SK-N-DZ (cell line): ENCODE results near the gene ZBTB44.

Experiments used
- DNase-seq: peaks from one replicate; pipeline ENCODE4 v3.0.0-alpha.2; 2015; ENCODE audit warnings: low spot score

ZBTB44 gene

DNA sequence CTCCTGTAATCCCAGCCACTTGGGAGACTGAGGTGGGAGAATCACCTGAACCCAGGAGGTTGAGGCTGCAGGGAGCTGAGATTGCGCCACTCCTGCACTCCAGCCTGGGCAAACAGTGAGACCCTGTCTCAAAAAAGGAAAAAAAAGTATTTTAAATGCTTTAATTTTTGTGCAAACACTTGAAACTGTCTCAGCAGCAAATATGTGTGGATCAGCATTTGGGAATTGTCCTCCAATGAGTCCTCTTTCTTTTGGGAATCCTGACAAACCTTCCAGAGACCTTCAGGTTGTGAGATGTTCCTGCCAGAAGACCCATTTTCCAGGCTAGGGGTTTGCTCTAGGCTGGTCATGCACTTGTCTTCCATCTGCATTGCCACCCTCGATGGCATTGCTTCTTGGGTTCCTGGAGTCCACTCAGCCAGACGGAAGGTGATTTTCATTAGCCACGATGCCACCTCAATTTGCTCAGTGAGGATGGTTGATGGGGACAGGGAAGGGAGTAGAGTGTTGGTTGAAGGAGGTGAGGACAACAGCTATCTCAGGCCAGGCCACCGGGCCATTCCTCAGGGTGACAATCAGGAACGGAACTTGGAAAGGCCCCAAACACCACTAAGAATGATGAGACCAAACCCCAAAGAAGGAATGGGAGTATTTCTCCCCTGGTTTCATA lies 99.7 kb downstream of the ZBTB44 start:
- no peak for DNase-seq

DNA sequence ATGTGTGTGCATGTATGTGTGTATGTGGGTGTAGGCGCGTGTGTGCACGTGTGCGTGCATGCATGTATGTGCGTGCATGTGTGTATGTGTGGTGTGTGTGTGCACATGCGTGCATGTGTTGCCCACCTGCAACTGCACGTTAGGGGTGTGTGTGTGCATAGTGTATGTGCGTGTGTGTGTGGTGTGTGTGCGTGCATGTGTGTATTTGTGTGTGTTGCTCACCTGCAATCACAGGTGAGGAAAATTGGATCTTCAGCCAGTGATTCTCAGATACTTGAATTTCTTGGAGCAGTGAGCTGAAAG lies 100.8 kb downstream of the ZBTB44 start:
- no peak for DNase-seq

DNA sequence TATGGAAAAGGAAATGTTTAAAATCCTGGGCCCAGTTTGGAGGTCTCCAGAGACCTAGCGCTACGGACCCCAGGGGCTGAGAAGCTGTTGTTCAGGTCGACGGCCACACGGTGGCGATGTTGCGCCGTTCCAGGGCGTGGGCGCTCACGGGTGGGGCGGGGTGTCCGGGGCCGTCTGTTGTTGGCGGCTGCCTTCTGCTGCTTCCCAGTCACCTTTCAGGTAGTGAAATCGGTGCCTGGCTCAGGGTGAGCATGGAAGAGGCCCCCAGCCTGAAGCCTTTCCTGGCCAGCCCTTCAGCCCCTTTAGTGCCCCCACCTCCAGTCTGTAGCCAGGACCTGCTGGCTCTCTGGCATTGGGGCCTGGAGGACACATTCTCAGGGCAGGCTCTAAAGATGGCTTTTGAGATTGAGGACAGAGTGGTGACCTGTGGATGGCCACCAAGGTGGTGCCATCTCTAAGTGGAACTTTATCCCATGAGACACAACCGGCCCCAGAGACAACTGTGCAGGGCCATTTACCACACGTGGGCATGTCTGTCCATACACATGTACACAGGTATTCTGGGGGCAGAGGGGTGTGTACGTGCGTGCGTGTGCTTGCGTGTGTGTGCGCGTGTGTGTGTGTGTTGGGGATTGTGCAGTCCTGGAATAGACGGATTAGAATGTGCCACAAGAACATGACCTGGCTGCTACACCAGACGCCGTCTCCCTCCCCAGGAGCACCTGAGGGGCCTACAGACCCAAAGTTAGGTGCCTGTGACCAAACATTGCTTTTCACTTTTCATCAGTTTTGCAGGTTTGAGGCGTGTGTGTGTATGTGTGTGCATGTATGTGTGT lies 101.4 kb downstream of the ZBTB44 start:
- peak; percentile 26 for DNase-seq

DNA sequence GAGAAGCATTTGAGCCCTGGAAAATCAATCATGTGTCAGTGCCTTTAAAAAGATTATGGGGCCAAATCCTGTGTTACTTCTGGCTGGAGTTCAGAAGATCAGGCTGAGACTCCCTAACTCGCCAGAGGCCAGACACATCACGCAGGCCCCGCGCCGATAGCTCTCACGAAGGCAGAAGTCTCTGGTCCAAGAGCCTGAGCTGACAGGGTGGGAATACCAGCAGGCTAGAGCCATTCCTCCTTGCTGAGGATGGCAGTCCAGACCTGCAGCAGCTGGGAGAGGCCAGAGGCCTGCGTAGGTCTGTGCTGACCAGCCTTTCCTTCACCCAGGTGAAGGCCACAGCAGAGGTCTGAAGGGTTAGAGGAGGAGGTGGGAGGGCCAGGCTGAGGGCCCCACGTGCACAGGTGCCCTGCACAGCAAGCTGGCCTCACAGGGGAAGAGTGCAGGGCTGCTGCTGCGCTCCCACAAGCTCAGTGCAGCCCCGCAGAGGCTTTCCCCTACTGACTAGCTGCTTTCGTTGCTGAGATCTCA lies 102.2 kb downstream of the ZBTB44 start:
- DNase-seq, result no peak

DNA sequence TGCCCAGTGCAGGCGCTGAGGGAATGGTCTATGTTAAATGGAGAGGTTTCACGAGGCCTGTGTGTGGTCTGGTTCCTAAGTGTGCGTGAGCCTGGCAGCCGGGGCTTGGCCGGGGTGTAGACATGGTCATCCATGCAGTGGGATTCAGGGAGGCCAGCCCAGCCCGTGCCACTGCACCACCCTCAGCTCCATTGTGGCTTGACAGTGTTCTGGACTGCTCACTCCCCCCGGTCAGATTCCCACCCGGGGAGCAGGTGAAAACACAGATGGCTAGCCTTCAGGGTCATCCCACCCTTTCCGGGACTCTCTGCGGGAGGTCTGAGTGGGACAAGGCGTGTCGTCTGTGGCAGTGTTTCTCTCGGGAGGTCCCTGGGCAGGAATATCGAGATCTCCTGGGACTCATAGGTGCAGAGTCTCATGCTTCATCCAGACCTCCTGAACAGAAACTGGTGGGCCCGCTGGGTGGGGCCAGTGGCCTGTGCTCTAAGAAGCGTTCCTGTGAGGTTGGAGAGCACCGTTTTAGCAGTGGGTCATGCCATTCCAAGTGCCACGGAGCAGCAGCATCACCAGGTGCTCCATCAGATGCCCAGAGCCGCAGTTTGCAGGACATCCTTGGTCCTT lies 102.8 kb downstream of the ZBTB44 start:
- no peak for DNase-seq

DNA sequence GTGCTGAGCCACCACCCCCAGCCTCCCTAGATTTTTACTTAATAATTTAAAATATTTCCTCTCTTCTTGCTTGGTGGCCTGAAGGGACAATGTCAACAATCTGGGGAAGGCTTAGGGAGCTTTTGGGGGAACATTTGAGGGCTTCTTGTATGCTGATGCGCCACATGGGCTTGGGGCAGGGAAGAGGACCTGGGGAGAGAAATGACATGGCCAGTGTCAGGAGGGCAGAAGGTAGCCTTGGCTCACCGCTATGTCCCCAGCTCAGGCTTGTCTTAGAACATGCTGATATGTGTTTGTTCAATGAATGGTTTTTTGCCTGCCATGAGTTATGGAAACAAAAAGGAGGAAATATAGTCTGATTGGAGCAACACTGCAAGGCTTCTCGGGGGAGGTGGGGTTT lies 103.6 kb downstream of the ZBTB44 start:
- no peak for DNase-seq

DNA sequence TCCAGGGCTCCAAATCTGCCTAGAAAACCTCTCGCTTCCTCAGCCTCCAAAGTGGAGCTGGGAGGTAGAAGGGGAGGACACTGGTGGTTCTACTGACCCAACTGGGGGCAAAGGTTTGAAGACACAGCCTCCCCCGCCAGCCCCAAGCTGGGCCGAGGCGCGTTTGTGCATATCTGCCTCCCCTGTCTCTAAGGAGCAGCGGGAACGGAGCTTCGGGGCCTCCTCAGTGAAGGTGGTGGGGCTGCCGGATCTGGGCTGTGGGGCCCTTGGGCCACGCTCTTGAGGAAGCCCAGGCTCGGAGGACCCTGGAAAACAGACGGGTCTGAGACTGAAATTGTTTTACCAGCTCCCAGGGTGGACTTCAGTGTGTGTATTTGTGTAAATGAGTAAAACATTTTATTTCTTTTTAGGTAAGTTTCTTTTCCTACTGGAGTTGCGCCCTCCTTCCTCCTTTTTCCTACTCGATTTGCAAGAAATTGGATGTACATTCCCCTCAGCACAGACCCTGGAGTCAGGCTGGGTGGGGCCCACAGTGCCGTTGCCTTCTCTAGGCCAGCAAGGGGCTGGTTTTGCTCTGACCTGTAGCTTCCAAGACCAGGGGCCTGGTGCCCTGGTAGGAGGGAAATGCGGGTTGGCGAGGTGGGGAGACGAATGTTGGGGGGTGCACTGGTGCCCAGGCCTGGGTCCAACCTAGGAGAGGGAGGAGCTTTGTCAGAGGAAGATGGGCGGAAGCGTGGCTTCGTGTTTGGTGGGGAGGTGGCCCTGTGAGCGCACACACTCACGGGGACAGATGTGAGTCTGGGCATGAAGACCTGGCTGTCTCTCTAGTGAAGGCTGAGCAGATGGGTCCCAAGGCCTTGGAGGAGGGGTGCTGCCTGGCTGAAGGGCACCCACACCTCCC lies 104.5 kb downstream of the ZBTB44 start:
- DNase-seq, result no peak

DNA sequence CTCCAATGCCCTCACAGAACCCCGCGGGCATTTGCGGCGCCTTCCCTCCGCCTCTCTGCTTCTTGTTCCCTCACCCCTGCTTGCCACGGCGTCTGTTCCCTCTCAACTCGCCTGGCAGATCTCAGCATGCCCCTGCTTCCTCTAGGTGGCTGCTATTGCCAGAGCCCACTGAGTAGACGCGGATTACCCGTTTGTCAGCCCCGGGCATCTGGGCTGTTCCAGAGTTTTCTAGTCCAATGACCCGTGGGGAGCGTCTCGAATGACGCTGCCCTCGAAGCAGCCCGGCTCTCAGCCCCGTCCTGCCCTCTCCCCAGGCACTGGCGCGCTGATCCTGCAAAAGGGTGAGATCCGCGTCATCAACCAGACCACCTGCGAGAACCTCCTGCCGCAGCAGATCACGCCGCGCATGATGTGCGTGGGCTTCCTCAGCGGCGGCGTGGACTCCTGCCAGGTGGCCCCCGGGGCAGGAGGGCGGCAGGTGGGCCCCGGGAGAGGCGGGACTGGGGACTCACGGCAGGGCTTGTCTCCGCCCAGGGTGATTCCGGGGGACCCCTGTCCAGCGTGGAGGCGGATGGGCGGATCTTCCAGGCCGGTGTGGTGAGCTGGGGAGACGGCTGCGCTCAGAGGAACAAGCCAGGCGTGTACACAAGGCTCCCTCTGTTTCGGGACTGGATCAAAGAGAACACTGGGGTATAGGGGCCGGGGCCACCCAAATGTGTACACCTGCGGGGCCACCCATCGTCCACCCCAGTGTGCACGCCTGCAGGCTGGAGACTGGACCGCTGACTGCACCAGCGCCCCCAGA lies 105.4 kb downstream of the ZBTB44 start:
- DNase-seq, result no peak

DNA sequence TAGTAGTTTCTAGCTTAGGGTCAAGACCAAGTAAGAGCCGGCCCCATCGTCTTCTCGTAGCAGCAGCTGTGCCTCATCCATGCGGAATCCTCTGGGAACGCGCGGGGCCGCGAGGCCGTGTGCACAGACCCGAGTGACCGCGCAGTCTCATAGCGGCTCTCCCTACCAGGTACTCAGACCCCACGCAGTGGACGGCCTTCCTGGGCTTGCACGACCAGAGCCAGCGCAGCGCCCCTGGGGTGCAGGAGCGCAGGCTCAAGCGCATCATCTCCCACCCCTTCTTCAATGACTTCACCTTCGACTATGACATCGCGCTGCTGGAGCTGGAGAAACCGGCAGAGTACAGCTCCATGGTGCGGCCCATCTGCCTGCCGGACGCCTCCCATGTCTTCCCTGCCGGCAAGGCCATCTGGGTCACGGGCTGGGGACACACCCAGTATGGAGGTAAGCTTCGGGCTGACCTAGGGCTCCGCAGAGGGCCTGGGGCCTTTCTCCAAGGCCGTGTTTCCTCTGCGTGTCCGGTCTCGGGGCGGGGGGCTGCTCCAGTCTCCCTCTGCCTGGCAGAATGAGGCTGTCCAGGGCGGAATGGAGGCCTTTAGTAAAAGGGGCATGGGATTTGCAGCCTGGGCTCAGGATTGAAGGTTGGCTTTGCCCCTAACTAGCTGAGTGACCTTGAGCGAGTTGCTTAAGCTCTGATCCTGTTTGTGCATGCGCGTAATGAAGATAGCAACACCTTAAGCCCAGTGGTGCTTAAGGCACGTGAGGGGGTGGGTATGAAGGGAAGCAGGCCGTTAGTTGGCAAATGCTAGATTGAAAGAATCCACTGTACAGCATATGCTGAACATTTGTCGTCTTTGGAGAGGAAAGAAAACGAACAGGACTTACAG lies 106.2 kb downstream of the ZBTB44 start:
- DNase-seq, result no peak

DNA sequence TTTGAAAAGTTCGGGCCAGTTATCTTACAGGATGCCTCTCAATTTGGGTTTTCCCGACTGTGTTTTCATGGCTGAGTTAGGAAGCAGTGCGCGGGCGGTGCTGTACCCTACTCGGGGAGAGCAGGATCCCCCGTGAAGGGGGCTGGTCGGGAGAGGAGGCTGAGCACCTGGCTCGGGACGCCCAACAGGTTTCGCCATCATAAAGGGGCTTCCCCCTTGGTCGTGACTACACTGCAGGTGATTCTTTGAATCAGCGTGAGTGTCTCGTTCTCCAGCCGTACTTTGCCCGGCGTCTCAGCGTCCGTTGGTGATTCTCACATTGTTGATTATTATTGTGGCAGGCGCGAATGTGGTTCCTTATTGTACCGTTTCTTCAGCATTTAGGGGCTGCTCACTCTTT lies 108.6 kb downstream of the ZBTB44 start:
- DNase-seq, result no peak

DNA sequence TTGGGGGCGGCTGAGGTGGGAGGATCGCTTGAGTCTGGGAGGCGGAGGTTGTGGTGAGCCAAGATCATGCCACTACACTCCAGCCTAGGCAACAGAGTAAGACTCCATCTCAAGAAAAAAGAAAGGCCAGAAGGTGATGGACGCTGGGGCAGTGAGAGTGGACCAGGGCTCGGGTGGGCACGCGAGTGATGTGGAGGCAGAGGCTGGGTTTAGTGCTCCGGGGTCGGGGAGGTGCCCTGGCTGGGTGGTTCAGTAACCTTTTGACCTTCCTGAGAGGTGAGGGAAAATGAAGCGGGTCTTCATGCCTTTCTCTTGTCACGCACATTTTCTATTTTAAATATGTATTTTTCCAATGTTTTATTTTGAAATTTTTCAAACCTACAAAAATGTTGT lies 110.0 kb downstream of the ZBTB44 start:
- DNase-seq, result no peak

DNA sequence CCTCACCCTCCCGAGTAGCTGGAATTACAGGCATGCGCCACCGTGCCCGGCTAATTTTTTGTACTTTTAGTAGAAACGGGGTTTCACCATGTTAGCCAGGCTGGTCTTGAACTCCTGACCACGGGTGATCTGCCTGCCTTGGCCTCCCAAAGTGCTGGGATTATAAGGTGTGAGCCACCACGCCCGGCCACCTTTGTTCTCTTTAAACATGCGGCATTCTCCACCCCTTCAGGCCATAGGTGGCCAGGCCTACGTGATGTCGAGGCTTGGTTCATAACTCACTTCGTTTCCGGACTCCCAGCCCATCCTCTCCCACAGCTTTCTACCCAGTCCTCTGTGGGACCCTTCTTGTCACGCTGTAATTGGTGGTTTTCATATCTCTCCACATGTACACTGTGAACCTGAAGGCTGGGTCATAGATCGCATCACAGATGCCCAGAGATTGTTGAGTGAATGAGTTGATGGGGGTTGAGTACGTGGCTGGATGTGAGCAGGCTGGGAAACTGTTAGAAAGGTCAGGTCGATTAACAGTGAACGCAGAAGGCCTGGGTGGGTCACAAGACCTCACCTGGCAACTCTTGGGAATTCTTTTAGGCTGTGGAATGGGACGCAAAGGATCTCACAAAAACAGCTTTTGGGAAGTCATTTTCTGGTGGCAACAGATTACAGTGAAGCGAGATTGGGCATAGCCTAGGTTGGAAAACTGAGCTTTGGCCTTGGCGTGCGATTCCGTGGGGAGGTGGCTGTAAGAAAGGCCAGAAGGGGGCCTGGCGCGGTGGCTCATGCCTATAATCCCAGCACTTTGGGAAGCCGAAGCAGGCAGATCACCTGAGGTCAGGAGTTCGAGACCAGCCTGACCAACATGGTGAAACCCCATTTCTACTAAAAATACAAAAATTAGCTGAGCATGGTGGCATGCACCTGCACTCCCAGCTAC lies 110.7 kb downstream of the ZBTB44 start:
- DNase-seq, result no peak

DNA sequence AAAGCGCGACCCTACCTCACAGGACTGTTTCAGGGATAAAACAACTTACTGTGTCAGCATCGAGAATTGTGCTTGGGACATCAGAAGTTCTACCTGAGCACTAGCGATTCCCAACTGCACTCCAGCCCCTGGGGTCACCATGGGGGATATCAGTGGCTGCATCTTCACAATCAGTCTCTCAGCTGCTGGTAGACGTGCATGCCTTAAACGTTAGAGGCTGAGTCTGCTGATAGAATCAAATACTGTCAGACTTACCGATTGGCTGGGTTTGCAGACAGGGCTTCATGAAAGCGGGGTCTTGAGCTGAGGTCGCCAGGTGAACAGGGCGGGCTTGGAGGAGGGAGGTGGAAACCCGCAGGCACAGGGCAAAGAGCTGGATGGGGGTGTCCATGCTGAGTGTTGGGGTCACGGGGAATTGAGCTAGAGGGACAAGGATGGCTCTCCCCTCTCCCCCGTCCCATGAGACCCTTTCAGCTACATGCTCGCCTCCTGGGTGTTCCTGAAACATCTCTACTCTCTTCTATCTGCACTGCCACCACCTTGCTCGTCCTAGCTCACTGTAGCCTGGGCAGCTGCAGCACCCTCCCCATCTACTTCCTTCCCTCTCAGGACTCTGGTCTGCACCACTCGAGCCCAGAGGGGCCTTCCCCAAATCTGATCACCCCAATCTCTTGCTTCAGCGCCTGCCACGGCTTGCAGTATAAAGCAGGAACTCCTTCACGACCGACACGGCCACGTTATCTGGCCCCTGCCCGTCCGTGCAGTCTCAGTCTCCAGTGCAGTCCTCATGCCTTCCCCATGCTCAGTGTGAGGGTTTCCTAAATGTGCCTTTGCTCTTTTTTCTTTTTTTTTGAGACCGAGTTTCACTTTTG lies 111.7 kb downstream of the ZBTB44 start:
- DNase-seq, result no peak

DNA sequence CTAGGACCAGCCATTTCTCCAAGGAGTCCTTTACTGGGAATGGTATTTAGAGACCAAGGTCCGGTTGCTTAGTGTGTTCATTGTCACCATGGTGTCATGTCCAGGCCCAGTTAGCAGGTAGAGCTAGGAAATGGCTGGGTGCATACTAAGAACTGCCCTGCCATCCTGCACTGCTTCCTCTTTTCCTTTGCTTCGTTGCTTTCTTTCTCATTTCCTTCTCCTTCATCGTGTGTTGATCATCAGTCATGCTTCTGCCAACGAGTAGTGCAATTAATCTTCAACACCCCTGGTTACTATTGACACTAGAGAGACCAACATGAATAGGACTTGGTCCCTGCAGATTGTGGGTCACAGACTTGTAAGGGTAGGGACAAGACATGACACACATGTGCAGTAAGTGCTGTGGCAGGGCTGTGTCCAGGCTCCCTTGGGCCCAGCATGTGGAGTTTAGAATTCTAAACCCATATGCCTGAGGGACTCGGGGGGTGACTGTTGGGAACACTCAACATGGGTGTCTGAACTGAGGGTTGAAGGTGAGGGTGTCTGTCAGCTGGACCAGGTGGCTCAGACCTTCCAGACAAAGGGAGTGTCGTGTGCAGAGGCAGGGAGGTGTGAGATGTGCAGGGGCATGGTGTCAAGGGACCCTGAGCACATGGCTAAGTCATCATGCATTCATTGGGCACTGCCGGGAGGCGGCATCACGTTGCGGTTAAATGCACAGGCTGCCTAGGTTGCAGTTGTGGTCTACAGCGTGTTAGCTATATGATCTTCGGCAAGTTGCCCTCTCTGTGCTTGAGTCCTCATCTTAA lies 112.5 kb downstream of the ZBTB44 start:
- no peak for DNase-seq

DNA sequence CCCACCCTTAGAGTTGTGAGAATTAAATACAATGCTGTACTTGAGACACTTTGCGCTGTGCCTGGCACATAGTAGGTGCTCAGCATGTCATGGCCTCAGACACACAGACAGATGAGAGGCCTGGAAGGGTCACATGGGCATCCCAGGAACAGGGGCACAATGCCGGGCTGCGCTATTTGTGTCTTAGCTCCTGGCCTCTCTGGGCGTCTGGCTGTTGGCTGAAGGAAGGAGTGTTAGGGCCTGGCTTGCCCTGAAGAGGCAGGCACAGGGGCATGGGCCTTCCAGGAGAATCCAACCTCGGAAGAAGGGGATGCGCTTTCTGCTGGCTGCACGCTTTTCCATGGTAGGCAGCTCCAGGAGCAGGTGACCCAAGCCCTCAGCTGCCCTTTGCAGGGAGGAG lies 113.7 kb downstream of the ZBTB44 start:
- DNase-seq, result no peak

DNA sequence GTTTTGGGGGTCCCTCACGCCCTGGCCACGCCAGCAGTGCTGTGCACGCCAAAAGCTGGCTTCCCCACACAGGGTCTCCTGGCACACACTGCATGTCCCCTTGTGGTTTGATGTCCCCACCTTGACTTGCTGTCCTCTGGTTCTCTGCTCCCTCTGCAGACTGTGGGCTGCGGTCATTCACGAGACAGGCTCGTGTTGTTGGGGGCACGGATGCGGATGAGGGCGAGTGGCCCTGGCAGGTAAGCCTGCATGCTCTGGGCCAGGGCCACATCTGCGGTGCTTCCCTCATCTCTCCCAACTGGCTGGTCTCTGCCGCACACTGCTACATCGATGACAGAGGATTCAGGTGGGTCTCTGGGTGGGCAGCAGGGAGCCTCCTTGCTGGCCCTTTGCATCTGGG lies 114.9 kb downstream of the ZBTB44 start:
- DNase-seq, result no peak

DNA sequence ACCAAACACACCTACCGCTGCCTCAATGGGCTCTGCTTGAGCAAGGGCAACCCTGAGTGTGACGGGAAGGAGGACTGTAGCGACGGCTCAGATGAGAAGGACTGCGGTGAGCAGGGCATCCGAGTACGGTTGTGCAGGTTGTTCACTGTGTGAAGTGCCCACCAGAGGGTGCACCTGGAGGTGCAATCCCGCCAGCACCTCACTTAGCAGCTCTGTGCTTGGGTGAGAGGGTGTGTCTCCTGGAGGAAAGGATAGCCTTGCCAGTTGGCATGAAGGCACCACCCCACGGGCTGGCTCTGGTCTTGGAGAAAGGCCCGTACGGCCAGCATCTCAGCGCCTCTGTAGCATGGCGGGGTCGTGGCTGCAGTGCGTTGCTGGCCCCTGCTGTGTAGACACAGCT lies 115.8 kb downstream of the ZBTB44 start:
- no peak for DNase-seq
